ENCODE measurements around the gene COL4A1.

- TF ChIP-seq YY1 (IDR thresholded peaks at IDR 0.05; ENCODE audit: insufficient read depth, insufficient read length) (no peak), SUZ12 (IDR thresholded peaks at IDR 0.05; ENCODE audit: extremely low read depth, insufficient read depth, insufficient read length) (no peak), ZNF274 (IDR thresholded peaks at IDR 0.05; ENCODE audit: low read depth, low read length) (no peak)
Measured at GRCh38 chr13:110327051-110327721, 20.2 kb upstream of the COL4A1 start.
